ENCODE results near the gene ARRDC2. TPM values are rescaled to one million over a fixed set of nuclear protein-coding genes. Genes with fewer than 3 reads are reported as not detected.
A peak's percentile ranks its signal among the peaks of the same experiment; 100 is the strongest.

Gene ARRDC2
- total and polyA plus RNA-seq, 9 of the 15 experiments (the other 6 are each of a cell fraction or from before 2014, with no cell fraction given) = 1.9 to 27.4 (median 15.2) TPM

GRCh38 chr19:18062028-18062427 lies 54.1 kb downstream of the ARRDC2 start:
- no peaks in the 10 kb centered on the region for H3K27me3 ChIP-seq (ENCODE audit: control insufficient read depth in 2 of 2, insufficient read depth in 2 of 2, low read length in 2 of 2)
- no peaks in the 10 kb centered on the region for H3K79me2 ChIP-seq (ENCODE audit: control insufficient read depth, insufficient read depth, low read length)
- H3K9ac ChIP-seq (ENCODE audit: insufficient read depth in 1 of 2, low read depth in 2 of 2, low read length in 2 of 2) = no peak overlapping the region
- FAIRE-seq (no peak), ATAC-seq (no peak), DNase-seq (ENCODE audit: extremely low read depth in 1 of 4, low spot score in 3 of 4) (no peak)
- no peak overlapping the region for H3K4me3 ChIP-seq
- H3K36me3 ChIP-seq (ENCODE audit: control insufficient read depth, insufficient read depth, low read length) = no peaks in the 10 kb centered on the region
- 12% methylated on average over 8 of the region's 8 CpGs for WGBS (ENCODE audit: insufficient coverage, low coverage, missing lambda C conversion rate)
- BruUV-seq (replicated peaks) = no TSS peak
- H3K9me3 ChIP-seq (replicated peaks; ENCODE audit: control insufficient read depth, insufficient read depth, low read depth, low read length) = no peaks in the 10 kb centered on the region; the same call in 1 of the 2 replicates
- ChIA-PET POLR2A (interaction anchor here (0.7 to 1.7 kb wide), 3 partner anchors 9 to 190 kb away, joined by 3 to 6 read pairs (median 4); no protein-coding TSS in a partner anchor), CTCF (ENCODE audit: low intra/inter-chr PET ratio) (no interaction called here)
- TF ChIP-seq EGR1 (conservative IDR thresholded peaks at IDR 0.05) = peak; percentile 13; the same call in 1 of the 2 replicates
- TF ChIP-seq ZNF75A (CRISPR knock-in tag; IDR thresholded peaks at IDR 0.05) = no peak
- no peaks in the 10 kb centered on the region for H4K20me1 ChIP-seq (replicated peaks; ENCODE audit: control insufficient read depth, insufficient read depth, low read length)
- peaks cover 8 to 31% of the 10 kb centered on the region in 2 experiments; a peak in 4 of 5 replicates for H3K4me1 ChIP-seq (replicated peaks in 1 of 2; ENCODE audit: control insufficient read depth in 2 of 2, insufficient read depth in 2 of 2, low read length in 2 of 2)
- H3K9me1 ChIP-seq (ENCODE audit: control insufficient read depth, insufficient read depth, low read length) = no peaks in the 10 kb centered on the region
- in situ Hi-C loops (cut with MboI) (no loop called here), intact Hi-C loops (cut with micrococcal nuclease) (loop anchor here (5.0 to 10.0 kb wide), 3 partner anchors 93 to 350 kb away; partner anchors contain the start of gene PIK3R2)
- no peak overlapping the region for H3K4me2 ChIP-seq (ENCODE audit: insufficient read depth, low read length)
- H2AFZ ChIP-seq (ENCODE audit: low read depth, low read length) = no peak overlapping the region
- no peak overlapping the region for H3K27ac ChIP-seq (ENCODE audit: extremely low read depth, low read depth, low read length)

GRCh38 chr19:18063463-18063862 lies 55.5 kb downstream of the ARRDC2 start:
- no peak overlapping the region for H3K4me3 ChIP-seq
- intact Hi-C loops (cut with micrococcal nuclease) = loop anchor here (5.0 to 10.0 kb wide), 3 partner anchors 91 to 349 kb away; partner anchors contain the start of gene PIK3R2
- H3K9ac ChIP-seq (ENCODE audit: insufficient read depth in 1 of 2, low read depth in 2 of 2, low read length in 2 of 2) = no peak overlapping the region
- no peaks in the 10 kb centered on the region for H3K36me3 ChIP-seq (ENCODE audit: control insufficient read depth, insufficient read depth, low read length)
- H3K4me1 ChIP-seq (replicated peaks in 1 of 2; ENCODE audit: control insufficient read depth in 2 of 2, insufficient read depth in 2 of 2, low read length in 2 of 2) = peaks cover 8 to 22% of the 10 kb centered on the region in 2 experiments; a peak in 4 of 5 replicates
- POLR2A ChIA-PET = interaction anchor here (0.6 to 1.0 kb wide), 2 partner anchors 13 to 18 kb away, joined by 3 to 4 read pairs; no protein-coding TSS in a partner anchor
- in situ Hi-C loops (cut with MboI) = no loop called here
- FAIRE-seq (peak; percentile 78), DNase-seq (ENCODE audit: extremely low read depth in 1 of 4, low spot score in 3 of 4) (peak; percentile 35 to 65 (median 40)), ATAC-seq (0 out of 3 replicates have a peak, but pooled peaks have one; percentile 20)
- 14% methylated on average over 5 of the region's 5 CpGs for WGBS (ENCODE audit: insufficient coverage, low coverage, missing lambda C conversion rate)
- H3K9me3 ChIP-seq (replicated peaks; ENCODE audit: control insufficient read depth, insufficient read depth, low read depth, low read length) = no peaks in the 10 kb centered on the region; the same call in 1 of the 2 replicates
- H3K9me1 ChIP-seq (ENCODE audit: control insufficient read depth, insufficient read depth, low read length) = no peaks in the 10 kb centered on the region
- CTCF ChIA-PET (ENCODE audit: low intra/inter-chr PET ratio) = interaction anchor here (0.6 to 0.7 kb wide), 2 partner anchors 94 to 98 kb away, joined by 3 read pairs; no protein-coding TSS in a partner anchor
- H3K4me2 ChIP-seq (ENCODE audit: insufficient read depth, low read length) = no peak overlapping the region
- H3K27me3 ChIP-seq (ENCODE audit: control insufficient read depth in 2 of 2, insufficient read depth in 2 of 2, low read length in 2 of 2) = no peaks in the 10 kb centered on the region
- H4K20me1 ChIP-seq (replicated peaks; ENCODE audit: control insufficient read depth, insufficient read depth, low read length) = no peaks in the 10 kb centered on the region
- no TSS peak for BruUV-seq (replicated peaks)
- no peaks in the 10 kb centered on the region for H3K79me2 ChIP-seq (ENCODE audit: control insufficient read depth, insufficient read depth, low read length)
- no peak overlapping the region for H3K27ac ChIP-seq (ENCODE audit: extremely low read depth, low read depth, low read length)
- no peak overlapping the region for H2AFZ ChIP-seq (ENCODE audit: low read depth, low read length)
- TF ChIP-seq POLR2H (tag; IDR thresholded peaks at IDR 0.05; ENCODE audit: low read depth) = no peak
- no peak for TF ChIP-seq TRIM24 (IDR thresholded peaks at IDR 0.05)
- TF ChIP-seq CHD4 (IDR thresholded peaks at IDR 0.05; ENCODE audit: insufficient read depth, insufficient replicate concordance, low read depth, low read length, poor library complexity, severe bottlenecking) = peak; percentile 95
- no peak for TF ChIP-seq MCM2 (IDR thresholded peaks at IDR 0.05; ENCODE audit: low read depth)
- TF ChIP-seq NR2C2 (CRISPR knock-in tag; IDR thresholded peaks at IDR 0.05) = no peak
- TF ChIP-seq NR2C2 (tag; IDR thresholded peaks at IDR 0.05) = no peak
- TF ChIP-seq TRIM25 (IDR thresholded peaks at IDR 0.05; ENCODE audit: borderline replicate concordance) = no peak
- TF ChIP-seq CEBPB (tag; IDR thresholded peaks at IDR 0.05) = no peak
- no peak for TF ChIP-seq CREB5 (CRISPR knock-in tag; IDR thresholded peaks at IDR 0.05)
- TF ChIP-seq SRSF9 (IDR thresholded peaks at IDR 0.05; ENCODE audit: borderline replicate concordance, low read depth, low read length) = no peak
- peak; percentile 75; the same call in 1 of the 2 replicates for TF ChIP-seq ARID2 (IDR thresholded peaks at IDR 0.05)
